ENCODE data around the gene TNIK. TPM values are rescaled to one million over a fixed set of nuclear protein-coding genes. Genes with fewer than 3 reads are reported as not detected.

Gene TNIK
- polyA plus RNA-seq, 1 of the 3 experiments (the other 2 are of a cell fraction): 19.4 TPM

- H3F3A ChIP-seq (replicated peaks; ENCODE audit: insufficient read depth): peaks cover 4% of the 10 kb centered on the region
- H3K27me3 ChIP-seq (ENCODE audit: insufficient read depth): no peaks in the 10 kb centered on the region
- no peak overlapping the region for H3K27ac ChIP-seq (ENCODE audit: low read depth in 2 of 2, low read length in 1 of 2)
- H3K9ac ChIP-seq: no peak overlapping the region
- WGBS (ENCODE audit: low lambda C conversion rate): 92% methylated on average over 2 of the region's 2 CpGs
- H3K9me2 ChIP-seq: no peaks in the 10 kb centered on the region
- peaks cover 62% of the 10 kb centered on the region for H3K79me2 ChIP-seq (ENCODE audit: insufficient read depth)
- 0 out of 2 replicates have a peak, but pooled peaks cover 4% of the 10 kb centered on the region for H4K20me1 ChIP-seq (ENCODE audit: insufficient read depth)
- H3K4me1 ChIP-seq (ENCODE audit: control insufficient read depth in 1 of 2, insufficient read depth in 2 of 2, low read depth in 1 of 2, low read length in 1 of 2): no peaks in the 10 kb centered on the region
- CTCF ChIA-PET: no interaction called here
- H2AFZ ChIP-seq (ENCODE audit: low read depth): no peak overlapping the region
- H3K4me2 ChIP-seq: no peak overlapping the region
- no peak for DNase-seq
- POLR2A ChIA-PET: no interaction called here
- no peak for TF ChIP-seq JUND (IDR thresholded peaks at IDR 0.05)
- TF ChIP-seq USF2 (IDR thresholded peaks at IDR 0.05; ENCODE audit: borderline replicate concordance, low read depth, low read length): no peak
- no peak for TF ChIP-seq MAX (IDR thresholded peaks at IDR 0.05; ENCODE audit: low read depth)
- no peak for TF ChIP-seq USF1 (IDR thresholded peaks at IDR 0.05; ENCODE audit: borderline replicate concordance, low read depth)
- no peak for TF ChIP-seq IRF3 (IDR thresholded peaks at IDR 0.05; ENCODE audit: low read depth, low read length)
- TF ChIP-seq ELF1 (IDR thresholded peaks at IDR 0.05): no peak
- TF ChIP-seq NFIC (IDR thresholded peaks at IDR 0.05; ENCODE audit: borderline replicate concordance): no peak
- no peak for TF ChIP-seq NRF1 (IDR thresholded peaks at IDR 0.05; ENCODE audit: low read depth, low read length)
- no peak for TF ChIP-seq RXRA (IDR thresholded peaks at IDR 0.05; ENCODE audit: borderline replicate concordance, low read depth)
- no peaks in the 10 kb centered on the region for H3K9me3 ChIP-seq
- no peak overlapping the region for H3K4me3 ChIP-seq (ENCODE audit: low read depth in 2 of 2, low read length in 1 of 2)
- peaks cover 0 to 5% of the 10 kb centered on the region in 2 experiments for H3K36me3 ChIP-seq (replicated peaks in 1 of 2; ENCODE audit: control insufficient read depth in 1 of 2, insufficient read depth in 2 of 2, low read length in 1 of 2)
Observed at GRCh38 chr3:171429635-171430034, 30.6 kb downstream of the TNIK start.

- H3K27me3 ChIP-seq (ENCODE audit: insufficient read depth): no peaks in the 10 kb centered on the region
- no peak overlapping the region for H3K9ac ChIP-seq
- WGBS (ENCODE audit: low lambda C conversion rate): 92% methylated on average over 3 of the region's 3 CpGs
- no peaks in the 10 kb centered on the region for H3K4me1 ChIP-seq (ENCODE audit: control insufficient read depth in 1 of 2, insufficient read depth in 2 of 2, low read depth in 1 of 2, low read length in 1 of 2)
- no peaks in the 10 kb centered on the region for H3K9me3 ChIP-seq
- H2AFZ ChIP-seq (ENCODE audit: low read depth): no peak overlapping the region
- POLR2A ChIA-PET: no interaction called here
- H3K9me2 ChIP-seq: no peaks in the 10 kb centered on the region
- 0 out of 2 replicates have a peak, but pooled peaks cover 4% of the 10 kb centered on the region for H4K20me1 ChIP-seq (ENCODE audit: insufficient read depth)
- H3K4me2 ChIP-seq: no peak overlapping the region
- H3K27ac ChIP-seq (ENCODE audit: low read depth in 2 of 2, low read length in 1 of 2): no peak overlapping the region
- H3K79me2 ChIP-seq (ENCODE audit: insufficient read depth): peaks cover 65% of the 10 kb centered on the region
- peaks cover 4% of the 10 kb centered on the region for H3F3A ChIP-seq (replicated peaks; ENCODE audit: insufficient read depth)
- H3K36me3 ChIP-seq (replicated peaks in 1 of 2; ENCODE audit: control insufficient read depth in 1 of 2, insufficient read depth in 2 of 2, low read length in 1 of 2): peaks cover 0 to 5% of the 10 kb centered on the region in 2 experiments
- no peak overlapping the region for H3K4me3 ChIP-seq (ENCODE audit: low read depth in 2 of 2, low read length in 1 of 2)
- no peak for DNase-seq
- CTCF ChIA-PET: no interaction called here
- TF ChIP-seq TCF12 (IDR thresholded peaks at IDR 0.05) (no peak), IRF3 (IDR thresholded peaks at IDR 0.05; ENCODE audit: low read depth, low read length) (no peak), TAF1 (IDR thresholded peaks at IDR 0.05; ENCODE audit: borderline replicate concordance, low read depth, low read length) (no peak), MEF2A (IDR thresholded peaks at IDR 0.05; ENCODE audit: borderline replicate concordance, low read depth) (no peak), MXI1 (IDR thresholded peaks at IDR 0.05; ENCODE audit: low read depth, low read length) (no peak), SMC3 (IDR thresholded peaks at IDR 0.05; ENCODE audit: low read depth, low read length) (no peak), EZH2phosphoT487 (IDR thresholded peaks at IDR 0.05; ENCODE audit: borderline replicate concordance, low read depth) (no peak), MAX (IDR thresholded peaks at IDR 0.05; ENCODE audit: low read depth) (no peak), TEAD4 (IDR thresholded peaks at IDR 0.05; ENCODE audit: borderline replicate concordance, insufficient read depth) (no peak), GABPA (IDR thresholded peaks at IDR 0.05; ENCODE audit: low read depth) (no peak), PBX3 (IDR thresholded peaks at IDR 0.05) (no peak), USF1 (IDR thresholded peaks at IDR 0.05; ENCODE audit: borderline replicate concordance, low read depth) (no peak), CTCF (IDR thresholded peaks at IDR 0.05) (no peak), GATA2 (CRISPR knock-in tag; IDR thresholded peaks at IDR 0.05) (no peak)
Observed at GRCh38 chr3:171428892-171429291, 31.3 kb downstream of the TNIK start.
